Stimulated activated CD4-positive, alpha-beta T cell treated with anti-CD3 and anti-CD28 coated beads, Interleukin-2, amount 100 ng/mL, for 48 hours (primary cell): Measurements from ENCODE around the gene HIP1R.
A peak's percentile ranks its signal among the peaks of the same experiment; 100 is the strongest.

ENCODE experiments used
- DNase-seq, 2 donors: peaks; one replicate each; pipeline ENCODE4 v3.0.0-alpha.2; 2020

Gene HIP1R

GRCh38 chr12:122830517-122831214 lies 4.6 kb upstream of the HIP1R start:
- no peak for DNase-seq

GRCh38 chr12:122834104-122834920 lies 945 bp upstream of the HIP1R start:
- peak in 1 of 2 donors; percentile 5 for DNase-seq

GRCh38 chr12:122835750-122836026 lies 431 bp downstream of the HIP1R start:
- peak; percentile 7 to 27 for DNase-seq

- peak; percentile 31 to 32 for DNase-seq
Observed at GRCh38 chr12:122836027-122836921, 1.0 kb downstream of the HIP1R start.

GRCh38 chr12:122837306-122838265 lies 2.3 kb downstream of the HIP1R start:
- DNase-seq = no peak

GRCh38 chr12:122838841-122839240 lies 3.6 kb downstream of the HIP1R start:
- no peak for DNase-seq

GRCh38 chr12:122839907-122840554 lies 4.8 kb downstream of the HIP1R start:
- no peak for DNase-seq

GRCh38 chr12:122840580-122841513 lies 5.6 kb downstream of the HIP1R start:
- DNase-seq = no peak

- no peak for DNase-seq
Observed at GRCh38 chr12:122841544-122842321, 6.5 kb downstream of the HIP1R start.

GRCh38 chr12:122842505-122843405 lies 7.5 kb downstream of the HIP1R start:
- DNase-seq = no peak

GRCh38 chr12:122843455-122843854 lies 8.2 kb downstream of the HIP1R start:
- DNase-seq = no peak

GRCh38 chr12:122844366-122844971 lies 9.2 kb downstream of the HIP1R start:
- no peak for DNase-seq

GRCh38 chr12:122845041-122845864 lies 10.0 kb downstream of the HIP1R start:
- DNase-seq = no peak

GRCh38 chr12:122845865-122846621 lies 10.8 kb downstream of the HIP1R start:
- no peak for DNase-seq

GRCh38 chr12:122846622-122847515 lies 11.6 kb downstream of the HIP1R start:
- no peak for DNase-seq

GRCh38 chr12:122847516-122847836 lies 12.2 kb downstream of the HIP1R start:
- no peak for DNase-seq
